ENCODE measurements around the gene DPH7. TPM values are rescaled to one million over a fixed set of nuclear protein-coding genes. Genes with fewer than 3 reads are reported as not detected.

Gene DPH7
- total RNA-seq, 1 experiment from 2014 or later = 54.4 TPM

GRCh38 chr9:137620048-137620405, 41.3 kb upstream of the DPH7 start:
- peak overlapping the region; percentile 74 to 88 for H3K4me3 ChIP-seq (replicated peaks in 1 of 2; ENCODE audit: low read depth in 1 of 2, low read length in 2 of 2)
- ChIA-PET POLR2A (no interaction called here), CTCF (no interaction called here), RAD21 (ENCODE audit: low non-redundant PET in 1 of 2, low total read pairs in 2 of 2, uncharacterized antibody in 2 of 2, unreplicated experiment in 2 of 2) (no interaction called here)
- BruUV-seq (replicated peaks) = TSS peak; percentile 73
- H4K20me1 ChIP-seq (ENCODE audit: insufficient read depth) = peaks cover 5% of the 10 kb centered on the region; the same call in 1 of the 2 replicates
- peaks cover 19 to 30% of the 10 kb centered on the region in 2 experiments for H3K4me1 ChIP-seq (ENCODE audit: control insufficient read depth in 1 of 2, insufficient read depth in 2 of 2, low read length in 2 of 2)
- no peaks in the 10 kb centered on the region for H3K9me2 ChIP-seq (ENCODE audit: insufficient read depth)
- TF ChIP-seq EGR1 (IDR thresholded peaks at IDR 0.05; ENCODE audit: low read depth) (no peak), SIN3A (IDR thresholded peaks at IDR 0.05; ENCODE audit: low read depth) (no peak), RAD21 (IDR thresholded peaks at IDR 0.05; ENCODE audit: low read depth) (no peak), ZBTB33 (IDR thresholded peaks at IDR 0.05; ENCODE audit: extremely low read depth, insufficient replicate concordance, low read length) (no peak), ZFX (IDR thresholded peaks at IDR 0.05) (no peak), POLR2A (IDR thresholded peaks at IDR 0.05; ENCODE audit: borderline replicate concordance, extremely low read depth, insufficient read depth, insufficient read length) (no peak), SP1 (IDR thresholded peaks at IDR 0.05; ENCODE audit: low read depth) (no peak), CEBPB (IDR thresholded peaks at IDR 0.05; ENCODE audit: low read depth) (no peak), EZH2 (IDR thresholded peaks at IDR 0.05) (no peak), CTCF (IDR thresholded peaks at IDR 0.05 in 2 of 3, conservative IDR thresholded peaks at IDR 0.05 in 1 of 3; ENCODE audit: borderline replicate concordance in 1 of 3, insufficient read depth in 1 of 3, low read depth in 2 of 3, low read length in 2 of 3) (no peak), CBX3 (IDR thresholded peaks at IDR 0.05; ENCODE audit: low read depth) (no peak), ATF3 (IDR thresholded peaks at IDR 0.05) (no peak), POLR2AphosphoS5 (IDR thresholded peaks at IDR 0.05; ENCODE audit: low read depth, low read length) (no peak), JUND (IDR thresholded peaks at IDR 0.05) (no peak), ZNF274 (IDR thresholded peaks at IDR 0.05; ENCODE audit: low read depth, low read length) (no peak), REST (IDR thresholded peaks at IDR 0.05; ENCODE audit: low read depth) (no peak), MAX (IDR thresholded peaks at IDR 0.05) (no peak), FOSL1 (IDR thresholded peaks at IDR 0.05; ENCODE audit: low read depth) (no peak), SRF (IDR thresholded peaks at IDR 0.05; ENCODE audit: low read depth) (no peak)
- H3K36me3 ChIP-seq (ENCODE audit: control insufficient read depth in 1 of 2, insufficient read depth in 2 of 2, low read length in 2 of 2) = peaks cover 2 to 15% of the 10 kb centered on the region in 2 experiments; a peak in 2 of 4 replicates
- H3K9ac ChIP-seq (ENCODE audit: low read length) = peak overlapping the region; percentile 82
- H3K9me3 ChIP-seq (ENCODE audit: control insufficient read depth in 1 of 2, insufficient read depth in 1 of 2, low read depth in 1 of 2, low read length in 2 of 2) = no peaks in the 10 kb centered on the region
- H3K4me2 ChIP-seq (ENCODE audit: low read length) = peak overlapping the region; percentile 91
- H3K79me2 ChIP-seq (ENCODE audit: insufficient read depth, low read length) = peaks cover 85% of the 10 kb centered on the region
- no peak overlapping the region for H2AFZ ChIP-seq (ENCODE audit: low read depth, low read length, poor library complexity, severe bottlenecking)
- DNase-seq (ENCODE audit: low read depth, low spot score) (no peak), ATAC-seq (no peak)
- peak overlapping the region; percentile 72; the same call in 1 of the 2 replicates for H3K27ac ChIP-seq (ENCODE audit: low read depth, low read length)
- intact Hi-C loops (cut with micrococcal nuclease) = no loop called here
- no peaks in the 10 kb centered on the region for H3K27me3 ChIP-seq (ENCODE audit: insufficient read depth, low read length)

Data from HCT116 (cell line).